HCT116 (cell line): ENCODE data around the gene TRIM49B. TPM values are rescaled to one million over a fixed set of nuclear protein-coding genes. Genes with fewer than 3 reads are reported as not detected.
A peak's percentile ranks its signal among the peaks of the same experiment; 100 is the strongest.
"Not testable (repeated sequence)": the region's sequence is repeated elsewhere in the genome, so short reads cannot be mapped to it uniquely, and the experiment has no call there.

Experiments
- ATAC-seq: fragments of 200-7000 bp; cut with Tn5 transposase; 2 replicates; pipeline ENCODE4 v1.9.1; 2020; ENCODE audit warnings: mild to moderate bottlenecking, moderate library complexity
- BruUV-seq: library from RNA; stranded (reverse); fragments of 400-500 nt; replicated peaks from 2 replicates; lab custom pipeline; 2021; lab: Mats Ljungman, UMichigan
- CTCF ChIA-PET: fragments of 300-600 bp; sonication (Branson Sonifier 250); formaldehyde crosslinking; loops from one replicate; lab custom pipeline; 2021; ENCODE audit warnings: antibody characterized with exemption; lab: Charles Lee
- POLR2A ChIA-PET: fragments of 300-600, 350-600 bp; sonication (Branson Sonifier 250); formaldehyde crosslinking; loops from one replicate; lab custom pipeline; 2021; ENCODE audit warnings: antibody characterized with exemption; lab: Charles Lee
- RAD21 ChIA-PET, 2 experiments: fragments of 300-600 bp; sonication (Branson Sonifier 250); formaldehyde crosslinking; loops; one replicate each; lab custom pipeline; 2023; ENCODE audit warnings: low total read pairs in 2 of 2; ENCODE audit not compliant: uncharacterized antibody in 2 of 2, unreplicated experiment in 2 of 2, low non-redundant PET in 1 of 2; lab: Charles Lee
- DNase-seq: peaks from one replicate; pipeline ENCODE4 v3.0.0-alpha.2; 2010; ENCODE audit warnings: low read depth, low spot score
- H2AFZ ChIP-seq: fragments of 200-600 bp; shearing (Covaris generic), sonication (generic); 2 replicates; pipeline ENCODE4 v1.6.1; 2017; ENCODE audit warnings: low read depth, mixed run types, mixed read lengths, antibody characterized with exemption, low read length; ENCODE audit not compliant: poor library complexity, severe bottlenecking
- H3K27ac ChIP-seq: 2 replicates; pipeline ENCODE4 v1.5.1; 2012; ENCODE audit warnings: low read depth, low read length
- H3K27me3 ChIP-seq: fragments of 200-600 bp; sonication (generic); 2 replicates; pipeline ENCODE4 v1.6.1; 2016; ENCODE audit warnings: mixed run types, low read length, mixed read lengths; ENCODE audit not compliant: insufficient read depth
- H3K36me3 ChIP-seq, 2 experiments: fragments of 200-500 bp in 1 of 2; fragments of 200-600 bp in 1 of 2; sonication (Bioruptor generic) in 1 of 2; sonication (generic) in 1 of 2; 2 replicates each; pipeline versions ENCODE4 v1.5.1 to v1.6.1; 2014 to 2016; ENCODE audit warnings: low read length in 2 of 2, inconsistent platforms in 1 of 2, mixed read lengths in 1 of 2, mixed run types in 1 of 2; ENCODE audit not compliant: insufficient read depth in 2 of 2, control insufficient read depth in 1 of 2
- H3K4me1 ChIP-seq, 2 experiments: fragments of 200-600 bp in 1 of 2; sonication (generic) in 1 of 2; 2 replicates each; pipeline versions ENCODE4 v1.5.1 to v1.6.1; 2012 to 2017; ENCODE audit warnings: low read length in 2 of 2, inconsistent platforms in 1 of 2, mild to moderate bottlenecking in 1 of 2, mixed read lengths in 1 of 2, mixed run types in 1 of 2, moderate library complexity in 1 of 2; ENCODE audit not compliant: insufficient read depth in 2 of 2, control insufficient read depth in 1 of 2
- H3K4me2 ChIP-seq: fragments of 200-600 bp; sonication (generic); 2 replicates; pipeline ENCODE4 v1.6.1; 2017; ENCODE audit warnings: mixed run types, low read length, mixed read lengths
- H3K4me3 ChIP-seq, 2 experiments: fragments of 200-600 bp in 1 of 2; sonication (generic) in 1 of 2; replicated peaks in 1 of 2; 2 replicates each; pipeline ENCODE4 v1.5.1; 2011 to 2016; ENCODE audit warnings: low read length in 2 of 2, control low read depth in 1 of 2, low read depth in 1 of 2, mild to moderate bottlenecking in 1 of 2, mixed read lengths in 1 of 2, mixed run types in 1 of 2
- H3K79me2 ChIP-seq: fragments of 200-600 bp; sonication (generic); 2 replicates; pipeline ENCODE4 v1.6.1; 2017; ENCODE audit warnings: mild to moderate bottlenecking, mixed run types, low read length, moderate library complexity, mixed read lengths; ENCODE audit not compliant: insufficient read depth
- H3K9ac ChIP-seq: fragments of 200-600 bp; sonication (generic); 2 replicates; pipeline ENCODE4 v1.6.1; 2016; ENCODE audit warnings: low read length, mixed read lengths
- H3K9me2 ChIP-seq: fragments of 200-600 bp; sonication (generic), shearing (Covaris generic); 2 replicates; pipeline ENCODE4 v1.6.1; 2017; ENCODE audit warnings: mixed run types, mild to moderate bottlenecking, moderate library complexity; ENCODE audit not compliant: insufficient read depth
- H3K9me3 ChIP-seq, 2 experiments: fragments of 200-500 bp in 1 of 2; fragments of 200-600 bp in 1 of 2; sonication (Bioruptor generic) in 1 of 2; sonication (generic) in 1 of 2; 2 replicates each; pipeline ENCODE4 v1.6.1; 2014 to 2017; ENCODE audit warnings: low read length in 2 of 2, mixed read lengths in 2 of 2, inconsistent platforms in 1 of 2, low read depth in 1 of 2, mild to moderate bottlenecking in 1 of 2, mixed run types in 1 of 2, moderate library complexity in 1 of 2; ENCODE audit not compliant: control insufficient read depth in 1 of 2, insufficient read depth in 1 of 2
- H4K20me1 ChIP-seq: fragments of 200-600 bp; sonication (generic), shearing (Covaris generic); 2 replicates; pipeline ENCODE4 v1.6.1; 2017; ENCODE audit warnings: mixed run types, mild to moderate bottlenecking, moderate library complexity; ENCODE audit not compliant: insufficient read depth
- REST ChIP-seq: IDR thresholded peaks from 2 replicates; pipeline ENCODE4 v1.6.1; 2012; ENCODE audit warnings: low read depth
- intact Hi-C: fragments of 100-400 bp; cut with micrococcal nuclease; formaldehyde crosslinking; loops from 2 replicates; pipeline ENCODE4 v1.10.0; 2022
- total RNA-seq: library from RNA; stranded (reverse); gene quantifications from one replicate; pipeline ENCODE4 v1.2.1, GENCODE V29; 2021; ENCODE audit not compliant: unreplicated experiment

Gene TRIM49B
- total RNA-seq, 1 experiment from 2014 or later = not detected

DNA sequence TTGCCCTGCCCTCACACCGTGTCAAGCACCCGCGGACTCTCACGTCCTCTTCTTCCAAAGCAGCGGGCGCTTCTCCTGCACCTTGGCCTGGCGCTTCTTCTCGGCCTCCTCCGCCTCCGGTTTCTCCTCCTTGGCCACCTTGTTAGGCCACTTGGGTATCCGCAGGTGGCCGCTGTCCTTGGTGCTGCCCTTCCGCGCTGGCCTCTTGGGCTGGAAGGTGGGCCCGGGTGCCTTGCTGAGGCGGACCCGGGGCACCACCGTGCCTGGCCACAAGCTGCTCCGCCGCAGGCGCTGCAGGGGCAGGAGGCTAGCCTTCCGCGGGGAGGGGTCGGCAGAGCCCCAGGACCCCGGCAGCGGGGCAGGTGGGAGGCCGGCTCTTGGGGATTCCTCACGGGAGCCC, 19.6 kb downstream of the TRIM49B start:
- ATAC-seq, H3K4me1 ChIP-seq, H2AFZ ChIP-seq, H3K79me2 ChIP-seq, H3K9ac ChIP-seq, POLR2A ChIA-PET, H3K9me2 ChIP-seq, H3K9me3 ChIP-seq, intact Hi-C loops, H3K4me2 ChIP-seq, H3K4me3 ChIP-seq, H4K20me1 ChIP-seq, CTCF ChIA-PET, H3K27me3 ChIP-seq, BruUV-seq, H3K36me3 ChIP-seq, RAD21 ChIA-PET, DNase-seq, H3K27ac ChIP-seq: not testable (repeated sequence)
- peak; percentile 12 for TF ChIP-seq REST

- H3K27me3 ChIP-seq, H3K9me2 ChIP-seq, H3K4me3 ChIP-seq, H3K79me2 ChIP-seq, H3K4me1 ChIP-seq, ATAC-seq, RAD21 ChIA-PET, intact Hi-C loops, DNase-seq, H3K9me3 ChIP-seq, H3K27ac ChIP-seq, H3K9ac ChIP-seq, H4K20me1 ChIP-seq, H3K36me3 ChIP-seq, BruUV-seq, POLR2A ChIA-PET, CTCF ChIA-PET, H3K4me2 ChIP-seq, H2AFZ ChIP-seq: not testable (repeated sequence)
Measured at GRCh38 chr11:49049821-49050220, 21.2 kb downstream of the TRIM49B start.

- RAD21 ChIA-PET, CTCF ChIA-PET, H3K9ac ChIP-seq, H4K20me1 ChIP-seq, H3K4me3 ChIP-seq, H3K4me2 ChIP-seq, POLR2A ChIA-PET, intact Hi-C loops, H3K36me3 ChIP-seq, H3K4me1 ChIP-seq, DNase-seq, ATAC-seq, H3K27ac ChIP-seq, H3K9me2 ChIP-seq, BruUV-seq, H2AFZ ChIP-seq, H3K79me2 ChIP-seq, H3K27me3 ChIP-seq, H3K9me3 ChIP-seq: not testable (repeated sequence)
Measured at GRCh38 chr11:49059012-49059411, 30.4 kb downstream of the TRIM49B start, which contains the start of gene TRIM64C. Gene TRIM64C (minus strand): TSS chr11:49059112. CDS start chr11:49059112, 0 bp downstream.

GRCh38 chr11:49069897-49070296, 41.3 kb downstream of the TRIM49B start:
- H3K27me3 ChIP-seq, H3K4me1 ChIP-seq, H3K9ac ChIP-seq, H3K36me3 ChIP-seq, DNase-seq, H3K4me3 ChIP-seq, H4K20me1 ChIP-seq, RAD21 ChIA-PET, H3K4me2 ChIP-seq, H3K9me3 ChIP-seq, ATAC-seq, BruUV-seq, H3K9me2 ChIP-seq, H3K27ac ChIP-seq, H3K79me2 ChIP-seq, CTCF ChIA-PET, intact Hi-C loops, POLR2A ChIA-PET, H2AFZ ChIP-seq: not testable (repeated sequence)
